PFSK-1 (cell line): ENCODE results near the gene MINDY1.

Experiments used
- FOXP2 ChIP-seq: optimal IDR thresholded peaks from 2 replicates; pipeline ENCODE3; 2011; ENCODE audit warnings: borderline replicate concordance, control low read depth, inconsistent platforms; ENCODE audit not compliant: insufficient read depth; ENCODE audit errors: extremely low read length, extremely low read depth
- POLR2AphosphoS5 ChIP-seq: IDR thresholded peaks from 2 replicates; pipeline ENCODE4 v1.6.1; 2012; ENCODE audit warnings: low read depth, mild to moderate bottlenecking, control low read depth, low read length, moderate library complexity
- SIN3A ChIP-seq: IDR thresholded peaks from 2 replicates; pipeline ENCODE4 v1.6.1; 2012; ENCODE audit warnings: mild to moderate bottlenecking, low read length, moderate library complexity, borderline replicate concordance; ENCODE audit not compliant: insufficient read depth
- TAF1 ChIP-seq: IDR thresholded peaks from 2 replicates; pipeline ENCODE4 v1.6.1; 2012; ENCODE audit warnings: low read length, control low read depth, borderline replicate concordance; ENCODE audit not compliant: insufficient read depth
- TF ChIP-seq, protein P1 (sequence below), 2 experiments: IDR thresholded peaks; 2 replicates each; pipeline versions ENCODE4 v1.6.1 to v1.8.0; 2011 to 2012; ENCODE audit warnings: low read depth in 2 of 2, low read length in 2 of 2, control low read depth in 1 of 2, inconsistent platforms in 1 of 2, mild to moderate bottlenecking in 1 of 2, moderate library complexity in 1 of 2; ENCODE audit not compliant: insufficient read depth in 1 of 2

Gene MINDY1

DNA sequence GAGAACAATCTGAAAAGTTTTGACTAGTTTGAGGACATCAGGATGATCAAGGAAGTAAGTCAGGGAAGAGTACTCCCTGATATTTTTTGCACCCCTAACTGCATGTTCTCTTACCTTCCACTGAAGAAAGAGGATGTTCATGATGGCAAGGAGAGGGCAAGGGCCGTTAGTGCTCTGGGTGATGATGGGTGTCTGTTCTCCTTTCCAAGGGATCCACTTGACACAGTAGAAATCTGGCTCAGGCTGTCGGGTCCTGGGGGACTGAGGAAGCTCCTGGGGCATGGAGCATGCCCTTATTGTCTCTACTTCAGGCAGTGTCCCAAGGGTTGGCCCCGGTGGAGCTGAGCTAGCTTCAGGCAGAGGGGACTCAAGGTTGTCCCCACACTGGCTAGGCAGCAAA lies 4.7 kb downstream of the MINDY1 start:
- TF ChIP-seq POLR2AphosphoS5 (no peak), SIN3A (no peak), FOXP2 (no peak), TAF1 (no peak)
- TF ChIP-seq, protein P1, sequence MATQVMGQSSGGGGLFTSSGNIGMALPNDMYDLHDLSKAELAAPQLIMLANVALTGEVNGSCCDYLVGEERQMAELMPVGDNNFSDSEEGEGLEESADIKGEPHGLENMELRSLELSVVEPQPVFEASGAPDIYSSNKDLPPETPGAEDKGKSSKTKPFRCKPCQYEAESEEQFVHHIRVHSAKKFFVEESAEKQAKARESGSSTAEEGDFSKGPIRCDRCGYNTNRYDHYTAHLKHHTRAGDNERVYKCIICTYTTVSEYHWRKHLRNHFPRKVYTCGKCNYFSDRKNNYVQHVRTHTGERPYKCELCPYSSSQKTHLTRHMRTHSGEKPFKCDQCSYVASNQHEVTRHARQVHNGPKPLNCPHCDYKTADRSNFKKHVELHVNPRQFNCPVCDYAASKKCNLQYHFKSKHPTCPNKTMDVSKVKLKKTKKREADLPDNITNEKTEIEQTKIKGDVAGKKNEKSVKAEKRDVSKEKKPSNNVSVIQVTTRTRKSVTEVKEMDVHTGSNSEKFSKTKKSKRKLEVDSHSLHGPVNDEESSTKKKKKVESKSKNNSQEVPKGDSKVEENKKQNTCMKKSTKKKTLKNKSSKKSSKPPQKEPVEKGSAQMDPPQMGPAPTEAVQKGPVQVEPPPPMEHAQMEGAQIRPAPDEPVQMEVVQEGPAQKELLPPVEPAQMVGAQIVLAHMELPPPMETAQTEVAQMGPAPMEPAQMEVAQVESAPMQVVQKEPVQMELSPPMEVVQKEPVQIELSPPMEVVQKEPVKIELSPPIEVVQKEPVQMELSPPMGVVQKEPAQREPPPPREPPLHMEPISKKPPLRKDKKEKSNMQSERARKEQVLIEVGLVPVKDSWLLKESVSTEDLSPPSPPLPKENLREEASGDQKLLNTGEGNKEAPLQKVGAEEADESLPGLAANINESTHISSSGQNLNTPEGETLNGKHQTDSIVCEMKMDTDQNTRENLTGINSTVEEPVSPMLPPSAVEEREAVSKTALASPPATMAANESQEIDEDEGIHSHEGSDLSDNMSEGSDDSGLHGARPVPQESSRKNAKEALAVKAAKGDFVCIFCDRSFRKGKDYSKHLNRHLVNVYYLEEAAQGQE (IDR thresholded peaks at IDR 0.05; ENCODE audit: insufficient read depth in 1 of 2, low read depth in 2 of 2, low read length in 2 of 2), result no peak

DNA sequence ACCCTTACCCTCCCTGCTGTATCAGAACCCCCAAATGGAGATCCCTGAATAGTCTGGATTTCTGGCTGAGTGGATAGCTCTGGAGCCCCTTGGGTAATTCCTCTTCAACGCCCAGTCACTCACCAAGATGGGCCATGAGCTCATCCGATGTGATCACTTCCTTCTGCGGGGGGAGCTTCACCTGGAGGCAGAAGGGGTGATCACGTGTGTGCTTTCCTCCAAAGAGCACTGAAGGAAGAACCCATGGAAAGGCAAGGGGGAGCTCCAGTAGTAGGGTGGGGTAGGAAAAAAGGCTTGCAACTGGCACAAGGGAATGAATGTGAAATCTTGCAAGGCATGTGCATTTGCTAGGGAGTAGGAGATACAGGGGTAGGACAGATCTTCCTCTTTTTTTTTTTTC lies 5.1 kb downstream of the MINDY1 start:
- TF ChIP-seq SIN3A (no peak), POLR2AphosphoS5 (no peak), FOXP2 (no peak), TAF1 (no peak)
- TF ChIP-seq, protein P1 (IDR thresholded peaks at IDR 0.05; ENCODE audit: insufficient read depth in 1 of 2, low read depth in 2 of 2, low read length in 2 of 2), result no peak

DNA sequence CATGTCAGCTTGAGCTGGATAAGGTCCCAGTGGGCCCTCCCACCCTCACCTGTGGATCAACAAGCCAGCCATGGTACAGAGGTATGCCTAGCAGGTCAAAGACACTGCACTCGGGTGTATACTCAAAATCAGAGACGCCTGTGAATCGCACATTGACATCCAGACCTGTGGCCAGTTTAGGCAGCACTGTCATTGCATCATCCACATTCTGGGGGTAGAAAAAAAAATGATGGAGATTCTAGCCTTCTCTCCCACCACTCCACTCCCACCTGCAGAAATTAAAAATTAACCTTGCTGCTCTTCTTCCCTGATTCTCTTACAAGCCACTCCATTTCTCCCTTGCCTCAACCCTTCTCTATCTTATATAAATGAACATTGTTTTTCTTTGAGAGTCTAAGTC lies 6.3 kb downstream of the MINDY1 start:
- TF ChIP-seq FOXP2 (no peak), POLR2AphosphoS5 (no peak), TAF1 (no peak), SIN3A (no peak)
- TF ChIP-seq, protein P1 (IDR thresholded peaks at IDR 0.05; ENCODE audit: insufficient read depth in 1 of 2, low read depth in 2 of 2, low read length in 2 of 2), result no peak

DNA sequence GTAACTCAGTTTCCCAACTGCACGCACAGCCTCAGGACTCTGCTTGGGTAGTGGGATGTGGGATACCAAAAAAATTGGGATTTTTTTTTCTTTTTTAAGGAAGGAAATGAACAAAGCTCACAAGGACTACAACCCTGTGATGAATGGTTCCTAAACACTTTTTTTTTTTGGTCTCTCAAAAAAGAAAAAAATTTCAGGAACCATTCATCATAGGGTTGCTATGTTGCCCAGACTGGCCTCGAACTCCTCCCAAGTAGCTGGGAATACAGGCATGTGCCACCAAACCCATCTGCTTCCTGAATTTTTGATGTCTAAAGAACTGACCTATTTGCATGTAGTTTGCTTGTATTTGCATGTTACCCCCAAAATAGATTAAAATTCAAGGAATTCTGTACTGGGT lies 6.8 kb downstream of the MINDY1 start:
- TF ChIP-seq, protein P1 (IDR thresholded peaks at IDR 0.05; ENCODE audit: insufficient read depth in 1 of 2, low read depth in 2 of 2, low read length in 2 of 2), result no peak
- no peak for TF ChIP-seq POLR2AphosphoS5
- TF ChIP-seq FOXP2, result no peak

DNA sequence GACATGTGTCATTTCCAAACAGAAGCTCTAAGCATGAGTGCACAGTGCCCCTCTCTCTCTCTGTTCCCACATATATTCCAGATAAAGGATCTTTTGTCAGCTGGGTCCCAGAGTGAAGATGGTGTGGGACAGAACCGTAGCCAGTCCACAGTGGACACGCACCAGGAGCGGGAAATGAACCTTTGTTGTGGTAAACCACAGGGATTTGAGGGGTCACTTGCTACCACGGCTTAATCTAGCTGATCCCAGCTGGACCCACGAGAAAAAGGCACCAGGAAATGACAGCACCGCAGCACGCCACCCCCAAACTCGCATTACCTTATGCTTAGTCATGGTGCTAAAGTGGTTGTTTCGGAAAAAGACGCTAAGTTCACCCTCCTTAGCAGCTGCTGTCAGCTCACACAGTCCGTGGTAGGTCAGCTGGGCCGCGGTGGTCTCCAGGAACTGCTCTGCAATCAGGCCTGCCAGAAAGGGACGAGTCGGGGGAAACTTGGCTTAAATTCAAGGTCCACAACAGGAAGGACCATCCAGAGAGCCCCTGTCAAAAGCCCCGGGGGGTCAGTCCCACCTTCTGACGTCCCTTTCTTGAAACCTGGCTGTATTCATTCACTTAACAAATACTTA lies 7.5 kb downstream of the MINDY1 start:
- TF ChIP-seq POLR2AphosphoS5 (no peak), FOXP2 (no peak), SIN3A (no peak), TAF1 (no peak)
- TF ChIP-seq, protein P1 (IDR thresholded peaks at IDR 0.05; ENCODE audit: insufficient read depth in 1 of 2, low read depth in 2 of 2, low read length in 2 of 2), result no peak
